A549 (cell line): Measurements from ENCODE around the gene POPDC2.

Experiments used
- CEBPB ChIP-seq, 2 experiments: fragments of >200 bp in 1 of 2; sonication (Bioruptor Twin) in 1 of 2; formaldehyde crosslinking in 1 of 2; IDR thresholded peaks; 2 replicates each; pipeline ENCODE4 v1.6.1; 2012 to 2016
- ESRRA ChIP-seq: fragments of 150-350 bp; IDR thresholded peaks from 2 replicates; pipeline ENCODE4 v1.6.1; 2014; ENCODE audit warnings: mild to moderate bottlenecking, low read length, borderline replicate concordance
- HOXA7 ChIP-seq: fragments of 250-450 bp; sonication (Bioruptor Pico); IDR thresholded peaks from 2 replicates; pipeline ENCODE4 v1.5.0; 2020; ENCODE audit warnings: mild to moderate bottlenecking, moderate library complexity
- HOXB13 ChIP-seq: fragments of 250-450 bp; sonication (Bioruptor Pico); IDR thresholded peaks from 2 replicates; pipeline ENCODE4 v1.5.0; 2020; ENCODE audit warnings: low read depth, mild to moderate bottlenecking, moderate library complexity
- POLR2A ChIP-seq: IDR thresholded peaks from 2 replicates; pipeline ENCODE4 v1.6.1; 2012; ENCODE audit warnings: mild to moderate bottlenecking, low read length
- RCOR1 ChIP-seq: fragments of 150-350 bp; IDR thresholded peaks from 2 replicates; pipeline ENCODE4 v1.6.1; 2014; ENCODE audit warnings: antibody characterized with exemption, low read length, low read depth
- TF ChIP-seq, protein P1 (sequence below): fragments of 250-450 bp; sonication (Bioruptor Pico); IDR thresholded peaks from 2 replicates; pipeline ENCODE4 v1.5.0; 2021; ENCODE audit warnings: mild to moderate bottlenecking, moderate library complexity, borderline replicate concordance
- TF ChIP-seq, protein P2 (sequence below): IDR thresholded peaks from 2 replicates; pipeline ENCODE4 v1.6.1; 2012; ENCODE audit warnings: low read depth, borderline replicate concordance
- TF ChIP-seq, protein P3 (sequence below): fragments of 450-650 bp; IDR thresholded peaks from 2 replicates; pipeline ENCODE4 v1.6.1; 2014; ENCODE audit warnings: antibody characterized with exemption
- TF ChIP-seq, protein P4 (sequence below): fragments of >200 bp; sonication (Bioruptor Twin); formaldehyde crosslinking; IDR thresholded peaks from 3 replicates; pipeline ENCODE4 v1.5.1; 2016
- TF ChIP-seq, protein P5 (sequence below): fragments of 200-600 bp; sonication (generic); IDR thresholded peaks from 2 replicates; pipeline ENCODE4 v1.6.1; 2016; ENCODE audit warnings: antibody characterized with exemption, mild to moderate bottlenecking, moderate library complexity
- TF ChIP-seq, protein P6 (sequence below): IDR thresholded peaks from 2 replicates; pipeline ENCODE4 v1.6.1; 2012

DNA sequence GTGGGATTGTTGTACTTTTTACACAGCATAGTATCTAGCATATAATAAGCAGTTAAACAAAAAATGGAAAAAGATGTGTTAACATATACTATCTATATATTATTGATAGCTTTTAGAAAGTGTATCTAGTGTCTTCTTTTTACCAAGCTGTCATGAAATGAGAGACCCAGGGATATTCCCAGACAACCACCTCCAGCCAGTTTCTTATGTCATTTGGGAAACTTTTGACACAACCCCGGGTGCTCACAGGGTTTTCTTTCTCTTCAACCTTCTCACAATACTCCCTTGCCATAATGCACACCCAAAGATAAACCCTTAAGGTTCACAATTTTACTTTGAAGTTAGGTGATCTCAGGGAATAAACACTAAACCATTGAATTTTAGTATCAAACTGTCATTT is 67.5 kb downstream of the POPDC2 start:
- TF ChIP-seq, protein P1, sequence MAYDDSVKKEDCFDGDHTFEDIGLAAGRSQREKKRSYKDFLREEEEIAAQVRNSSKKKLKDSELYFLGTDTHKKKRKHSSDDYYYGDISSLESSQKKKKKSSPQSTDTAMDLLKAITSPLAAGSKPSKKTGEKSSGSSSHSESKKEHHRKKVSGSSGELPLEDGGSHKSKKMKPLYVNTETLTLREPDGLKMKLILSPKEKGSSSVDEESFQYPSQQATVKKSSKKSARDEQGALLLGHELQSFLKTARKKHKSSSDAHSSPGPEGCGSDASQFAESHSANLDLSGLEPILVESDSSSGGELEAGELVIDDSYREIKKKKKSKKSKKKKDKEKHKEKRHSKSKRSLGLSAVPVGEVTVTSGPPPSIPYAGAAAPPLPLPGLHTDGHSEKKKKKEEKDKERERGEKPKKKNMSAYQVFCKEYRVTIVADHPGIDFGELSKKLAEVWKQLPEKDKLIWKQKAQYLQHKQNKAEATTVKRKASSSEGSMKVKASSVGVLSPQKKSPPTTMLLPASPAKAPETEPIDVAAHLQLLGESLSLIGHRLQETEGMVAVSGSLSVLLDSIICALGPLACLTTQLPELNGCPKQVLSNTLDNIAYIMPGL: no peak
- TF ChIP-seq, protein P2, sequence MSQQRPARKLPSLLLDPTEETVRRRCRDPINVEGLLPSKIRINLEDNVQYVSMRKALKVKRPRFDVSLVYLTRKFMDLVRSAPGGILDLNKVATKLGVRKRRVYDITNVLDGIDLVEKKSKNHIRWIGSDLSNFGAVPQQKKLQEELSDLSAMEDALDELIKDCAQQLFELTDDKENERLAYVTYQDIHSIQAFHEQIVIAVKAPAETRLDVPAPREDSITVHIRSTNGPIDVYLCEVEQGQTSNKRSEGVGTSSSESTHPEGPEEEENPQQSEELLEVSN: no peak
- TF ChIP-seq, protein P3, sequence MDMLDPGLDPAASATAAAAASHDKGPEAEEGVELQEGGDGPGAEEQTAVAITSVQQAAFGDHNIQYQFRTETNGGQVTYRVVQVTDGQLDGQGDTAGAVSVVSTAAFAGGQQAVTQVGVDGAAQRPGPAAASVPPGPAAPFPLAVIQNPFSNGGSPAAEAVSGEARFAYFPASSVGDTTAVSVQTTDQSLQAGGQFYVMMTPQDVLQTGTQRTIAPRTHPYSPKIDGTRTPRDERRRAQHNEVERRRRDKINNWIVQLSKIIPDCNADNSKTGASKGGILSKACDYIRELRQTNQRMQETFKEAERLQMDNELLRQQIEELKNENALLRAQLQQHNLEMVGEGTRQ: no peak
- TF ChIP-seq HOXA7 (CRISPR knock-in tag): no peak
- no peak for TF ChIP-seq POLR2A
- TF ChIP-seq, protein P4, sequence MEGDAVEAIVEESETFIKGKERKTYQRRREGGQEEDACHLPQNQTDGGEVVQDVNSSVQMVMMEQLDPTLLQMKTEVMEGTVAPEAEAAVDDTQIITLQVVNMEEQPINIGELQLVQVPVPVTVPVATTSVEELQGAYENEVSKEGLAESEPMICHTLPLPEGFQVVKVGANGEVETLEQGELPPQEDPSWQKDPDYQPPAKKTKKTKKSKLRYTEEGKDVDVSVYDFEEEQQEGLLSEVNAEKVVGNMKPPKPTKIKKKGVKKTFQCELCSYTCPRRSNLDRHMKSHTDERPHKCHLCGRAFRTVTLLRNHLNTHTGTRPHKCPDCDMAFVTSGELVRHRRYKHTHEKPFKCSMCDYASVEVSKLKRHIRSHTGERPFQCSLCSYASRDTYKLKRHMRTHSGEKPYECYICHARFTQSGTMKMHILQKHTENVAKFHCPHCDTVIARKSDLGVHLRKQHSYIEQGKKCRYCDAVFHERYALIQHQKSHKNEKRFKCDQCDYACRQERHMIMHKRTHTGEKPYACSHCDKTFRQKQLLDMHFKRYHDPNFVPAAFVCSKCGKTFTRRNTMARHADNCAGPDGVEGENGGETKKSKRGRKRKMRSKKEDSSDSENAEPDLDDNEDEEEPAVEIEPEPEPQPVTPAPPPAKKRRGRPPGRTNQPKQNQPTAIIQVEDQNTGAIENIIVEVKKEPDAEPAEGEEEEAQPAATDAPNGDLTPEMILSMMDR: no peak
- TF ChIP-seq RCOR1: no peak
- TF ChIP-seq HOXB13 (CRISPR knock-in tag): no peak
- TF ChIP-seq, protein P5, sequence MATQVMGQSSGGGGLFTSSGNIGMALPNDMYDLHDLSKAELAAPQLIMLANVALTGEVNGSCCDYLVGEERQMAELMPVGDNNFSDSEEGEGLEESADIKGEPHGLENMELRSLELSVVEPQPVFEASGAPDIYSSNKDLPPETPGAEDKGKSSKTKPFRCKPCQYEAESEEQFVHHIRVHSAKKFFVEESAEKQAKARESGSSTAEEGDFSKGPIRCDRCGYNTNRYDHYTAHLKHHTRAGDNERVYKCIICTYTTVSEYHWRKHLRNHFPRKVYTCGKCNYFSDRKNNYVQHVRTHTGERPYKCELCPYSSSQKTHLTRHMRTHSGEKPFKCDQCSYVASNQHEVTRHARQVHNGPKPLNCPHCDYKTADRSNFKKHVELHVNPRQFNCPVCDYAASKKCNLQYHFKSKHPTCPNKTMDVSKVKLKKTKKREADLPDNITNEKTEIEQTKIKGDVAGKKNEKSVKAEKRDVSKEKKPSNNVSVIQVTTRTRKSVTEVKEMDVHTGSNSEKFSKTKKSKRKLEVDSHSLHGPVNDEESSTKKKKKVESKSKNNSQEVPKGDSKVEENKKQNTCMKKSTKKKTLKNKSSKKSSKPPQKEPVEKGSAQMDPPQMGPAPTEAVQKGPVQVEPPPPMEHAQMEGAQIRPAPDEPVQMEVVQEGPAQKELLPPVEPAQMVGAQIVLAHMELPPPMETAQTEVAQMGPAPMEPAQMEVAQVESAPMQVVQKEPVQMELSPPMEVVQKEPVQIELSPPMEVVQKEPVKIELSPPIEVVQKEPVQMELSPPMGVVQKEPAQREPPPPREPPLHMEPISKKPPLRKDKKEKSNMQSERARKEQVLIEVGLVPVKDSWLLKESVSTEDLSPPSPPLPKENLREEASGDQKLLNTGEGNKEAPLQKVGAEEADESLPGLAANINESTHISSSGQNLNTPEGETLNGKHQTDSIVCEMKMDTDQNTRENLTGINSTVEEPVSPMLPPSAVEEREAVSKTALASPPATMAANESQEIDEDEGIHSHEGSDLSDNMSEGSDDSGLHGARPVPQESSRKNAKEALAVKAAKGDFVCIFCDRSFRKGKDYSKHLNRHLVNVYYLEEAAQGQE: no peak
- TF ChIP-seq CEBPB (IDR thresholded peaks at IDR 0.05): no peak
- TF ChIP-seq, protein P6, sequence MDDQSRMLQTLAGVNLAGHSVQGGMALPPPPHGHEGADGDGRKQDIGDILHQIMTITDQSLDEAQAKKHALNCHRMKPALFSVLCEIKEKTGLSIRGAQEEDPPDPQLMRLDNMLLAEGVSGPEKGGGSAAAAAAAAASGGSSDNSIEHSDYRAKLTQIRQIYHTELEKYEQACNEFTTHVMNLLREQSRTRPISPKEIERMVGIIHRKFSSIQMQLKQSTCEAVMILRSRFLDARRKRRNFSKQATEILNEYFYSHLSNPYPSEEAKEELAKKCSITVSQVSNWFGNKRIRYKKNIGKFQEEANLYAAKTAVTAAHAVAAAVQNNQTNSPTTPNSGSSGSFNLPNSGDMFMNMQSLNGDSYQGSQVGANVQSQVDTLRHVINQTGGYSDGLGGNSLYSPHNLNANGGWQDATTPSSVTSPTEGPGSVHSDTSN: no peak
- TF ChIP-seq ESRRA: no peak
